Pons (tissue), 1 donor: Measurements from ENCODE around the gene IGF2R.
"Not testable (repeated sequence)": the region's sequence is repeated elsewhere in the genome, so short reads cannot be mapped to it uniquely, and the experiment has no call there.

Experiments used
- DNase-seq: peaks from one replicate; pipeline ENCODE4 v3.0.0-alpha.2; 2016; ENCODE audit warnings: low spot score

IGF2R gene

DNA sequence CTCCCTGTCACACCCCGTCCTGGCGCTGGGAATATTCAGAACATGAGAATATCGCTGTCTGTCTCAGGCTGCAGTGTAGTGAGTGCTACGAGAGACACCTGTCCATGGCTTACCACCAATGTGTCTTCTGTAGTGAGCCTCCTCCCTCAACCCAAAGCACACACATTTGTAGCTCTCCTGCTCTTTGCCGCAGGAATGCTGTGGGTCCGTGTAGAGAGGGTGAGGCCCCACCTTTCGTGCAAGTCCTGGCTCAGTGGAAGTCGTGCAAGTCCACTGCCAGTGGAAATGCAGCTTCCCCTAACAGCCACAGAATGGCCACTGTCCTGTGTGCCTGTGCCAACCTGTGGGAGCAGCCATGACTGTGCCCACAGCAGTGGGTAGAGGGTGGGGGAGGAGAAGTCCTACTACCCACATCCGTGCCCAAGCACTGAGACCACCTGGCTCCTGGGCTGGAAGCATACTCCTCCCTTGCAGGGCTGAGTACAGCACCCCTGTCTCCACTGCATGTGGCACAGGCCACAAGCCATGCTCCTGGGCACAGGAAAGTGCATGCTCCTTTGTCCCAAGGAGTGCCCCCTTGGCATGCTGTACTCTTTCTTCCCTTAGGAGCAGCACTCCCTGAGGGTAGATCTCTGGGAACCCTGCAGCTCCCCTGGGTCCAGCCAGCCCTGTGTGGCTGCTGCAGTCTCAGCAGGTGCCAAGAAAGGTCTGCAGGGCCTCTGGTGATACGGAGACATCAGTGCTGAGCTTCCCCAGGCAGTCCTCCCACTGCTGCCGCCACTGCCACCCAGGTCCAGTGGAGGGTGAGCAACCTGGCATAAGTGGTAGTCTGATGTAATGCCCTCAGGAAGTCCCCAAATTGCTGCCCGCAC lies 28.0 kb downstream of the IGF2R start:
- no peak for DNase-seq

DNA sequence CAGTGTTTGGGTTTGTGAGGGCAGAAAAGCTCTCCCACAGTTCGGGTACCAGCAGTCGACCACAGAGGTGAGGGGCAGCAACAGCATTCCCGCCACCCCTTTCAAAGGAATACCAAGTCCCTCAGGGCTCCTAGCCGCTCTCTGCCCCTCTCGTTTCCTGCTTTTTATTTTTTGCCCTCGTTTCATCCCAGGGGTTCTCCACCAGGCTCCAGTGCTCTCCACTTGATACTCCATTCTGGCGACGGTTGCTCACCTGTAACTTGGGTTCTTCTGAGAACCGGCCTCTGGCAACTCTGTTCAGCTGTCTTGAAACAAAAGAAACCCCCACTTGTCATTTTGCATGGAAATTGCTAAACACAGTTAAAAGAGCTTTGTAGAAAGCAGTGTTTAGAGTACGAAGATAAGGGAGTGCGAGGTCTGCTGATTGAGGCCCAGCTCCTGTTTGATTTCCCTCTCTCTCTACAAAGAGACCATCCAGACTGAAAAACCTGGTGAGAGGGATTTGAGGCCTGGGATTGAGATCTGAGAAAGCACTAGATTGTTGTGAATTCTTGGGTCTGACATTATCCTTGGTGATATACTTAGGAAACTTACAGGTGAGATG lies 28.7 kb downstream of the IGF2R start:
- DNase-seq = no peak

DNA sequence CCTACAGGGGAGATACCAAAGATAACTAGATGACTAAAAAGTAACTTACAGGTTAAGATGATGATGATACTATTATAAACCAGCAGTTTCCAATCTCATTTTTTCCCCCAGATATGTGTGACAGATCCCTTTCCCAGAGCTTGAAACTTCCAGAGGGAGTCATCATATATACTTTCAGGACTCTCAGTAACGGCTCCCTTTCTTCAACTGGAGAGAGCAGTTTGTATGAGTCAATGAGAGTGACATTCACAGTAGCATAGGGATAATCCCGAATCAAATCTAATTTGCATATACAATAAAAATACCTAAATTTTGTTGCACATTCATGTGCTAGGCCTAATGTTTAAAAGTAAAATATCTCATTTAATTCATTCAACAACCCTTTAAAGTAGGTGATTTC lies 29.7 kb downstream of the IGF2R start:
- DNase-seq = no peak

GRCh38 chr6:159999240-159999671 lies 30.4 kb downstream of the IGF2R start:
- DNase-seq = no peak

- DNase-seq = no peak
Observed at GRCh38 chr6:160000280-160000704, 31.4 kb downstream of the IGF2R start.

DNA sequence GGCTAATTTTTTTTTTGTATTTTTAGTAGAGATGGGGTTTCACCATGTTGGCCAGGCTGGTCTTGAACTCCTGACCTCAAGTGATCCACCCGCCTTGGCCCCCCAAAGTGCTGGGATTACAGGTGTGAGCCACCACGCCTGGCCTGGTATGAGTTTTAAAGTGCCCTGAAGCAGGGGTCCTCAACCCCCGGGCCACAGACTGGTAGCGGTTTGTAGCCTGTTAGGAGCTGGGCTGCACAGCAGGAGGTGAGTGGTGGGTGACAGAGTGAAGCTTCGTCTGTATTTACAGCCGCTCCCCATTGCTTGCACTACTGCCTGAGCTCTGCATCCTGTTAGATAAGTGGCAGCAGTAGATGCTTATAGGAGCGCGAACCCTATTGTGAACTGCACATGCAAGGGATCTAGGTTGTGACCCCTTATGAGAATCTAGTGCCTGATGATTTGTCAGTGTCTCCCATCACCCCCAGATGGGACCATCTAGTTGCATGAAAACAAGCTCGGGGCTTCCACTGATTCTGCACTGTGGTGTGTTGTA lies 32.1 kb downstream of the IGF2R start:
- not testable (repeated sequence) for DNase-seq

GRCh38 chr6:160002882-160003281 lies 34.0 kb downstream of the IGF2R start:
- DNase-seq = no peak

GRCh38 chr6:160004018-160004417 lies 35.1 kb downstream of the IGF2R start:
- no peak for DNase-seq

GRCh38 chr6:160004419-160005175 lies 35.7 kb downstream of the IGF2R start:
- DNase-seq = no peak

GRCh38 chr6:160005211-160005610 lies 36.3 kb downstream of the IGF2R start:
- no peak for DNase-seq

GRCh38 chr6:160005861-160006540 lies 37.1 kb downstream of the IGF2R start:
- no peak for DNase-seq

DNA sequence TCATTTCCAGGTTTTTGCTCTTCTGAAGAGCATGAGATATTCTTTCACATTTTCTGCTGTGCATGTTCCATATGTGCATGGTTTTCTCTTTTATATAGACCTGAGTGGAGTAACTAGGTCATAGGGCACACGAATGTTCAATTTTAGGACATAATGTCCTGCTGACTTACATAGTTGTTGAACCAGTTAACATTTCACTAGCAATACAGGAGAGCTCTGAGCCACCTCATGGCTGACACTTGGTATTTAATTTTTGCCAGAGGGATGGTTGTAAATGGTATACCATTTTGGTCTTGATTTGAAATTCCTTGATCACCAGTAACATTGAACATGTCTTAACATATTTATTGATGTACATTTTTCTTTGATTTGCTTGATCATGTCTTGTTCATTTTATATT lies 38.3 kb downstream of the IGF2R start:
- DNase-seq = no peak

GRCh38 chr6:160007611-160008010 lies 38.7 kb downstream of the IGF2R start:
- DNase-seq = no peak

GRCh38 chr6:160010067-160010466 lies 41.2 kb downstream of the IGF2R start:
- DNase-seq = no peak

DNA sequence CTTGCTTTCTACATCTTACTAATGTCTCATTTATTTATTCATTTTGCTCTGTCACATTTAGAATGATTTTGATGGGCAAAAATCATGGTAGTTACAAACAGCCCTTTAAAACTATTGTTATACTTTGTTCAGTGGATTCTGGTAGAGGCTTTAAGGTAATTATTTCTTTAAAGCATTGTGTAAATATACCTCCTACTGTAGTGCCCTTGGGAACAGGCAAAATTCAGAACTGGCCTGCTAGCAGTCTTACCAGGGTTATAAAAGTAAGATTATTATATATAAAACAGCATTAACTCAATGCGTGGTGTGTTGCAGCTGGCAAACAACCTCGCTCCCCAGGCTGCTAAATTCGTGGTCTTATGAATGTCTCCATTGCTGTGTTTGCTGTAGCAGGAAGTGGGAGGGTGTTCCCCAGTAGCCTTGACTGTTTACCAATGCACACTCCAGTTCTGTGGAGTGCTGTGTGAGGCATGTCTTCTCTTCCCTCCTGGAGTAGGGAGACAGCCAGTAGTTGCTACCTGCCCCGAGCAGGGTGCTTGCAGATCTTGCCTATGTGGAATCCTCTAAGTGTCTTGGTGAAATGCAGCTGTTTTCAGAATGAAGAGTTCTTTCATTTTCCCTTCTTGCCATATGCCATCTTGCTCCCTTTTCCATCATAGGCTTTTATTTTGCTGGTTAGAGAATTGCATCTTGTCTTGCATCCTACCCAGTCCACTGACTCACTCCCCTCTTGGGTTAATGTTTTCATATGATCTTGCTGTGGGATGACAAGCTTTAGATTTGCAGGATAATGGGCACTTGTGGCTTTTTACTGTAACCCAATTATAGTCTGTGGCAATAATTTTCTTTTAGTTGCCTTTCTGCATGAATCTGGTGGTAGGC lies 45.3 kb downstream of the IGF2R start:
- no peak for DNase-seq

DNA sequence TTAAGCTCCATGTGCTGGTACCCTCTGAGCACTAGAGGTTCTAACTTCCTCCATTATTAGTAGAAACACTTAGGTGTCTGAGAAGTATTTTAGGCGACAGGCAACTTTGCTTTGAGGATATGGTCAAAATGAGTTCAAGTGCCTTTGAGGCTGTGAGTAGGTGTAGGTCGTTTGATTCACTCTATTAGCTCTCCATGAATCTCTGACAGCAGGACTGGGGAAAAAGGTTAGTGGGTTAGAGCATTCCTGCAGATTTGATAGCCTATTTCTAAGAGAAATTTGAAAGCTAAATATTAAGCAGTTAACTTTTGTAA lies 45.9 kb downstream of the IGF2R start:
- no peak for DNase-seq

DNA sequence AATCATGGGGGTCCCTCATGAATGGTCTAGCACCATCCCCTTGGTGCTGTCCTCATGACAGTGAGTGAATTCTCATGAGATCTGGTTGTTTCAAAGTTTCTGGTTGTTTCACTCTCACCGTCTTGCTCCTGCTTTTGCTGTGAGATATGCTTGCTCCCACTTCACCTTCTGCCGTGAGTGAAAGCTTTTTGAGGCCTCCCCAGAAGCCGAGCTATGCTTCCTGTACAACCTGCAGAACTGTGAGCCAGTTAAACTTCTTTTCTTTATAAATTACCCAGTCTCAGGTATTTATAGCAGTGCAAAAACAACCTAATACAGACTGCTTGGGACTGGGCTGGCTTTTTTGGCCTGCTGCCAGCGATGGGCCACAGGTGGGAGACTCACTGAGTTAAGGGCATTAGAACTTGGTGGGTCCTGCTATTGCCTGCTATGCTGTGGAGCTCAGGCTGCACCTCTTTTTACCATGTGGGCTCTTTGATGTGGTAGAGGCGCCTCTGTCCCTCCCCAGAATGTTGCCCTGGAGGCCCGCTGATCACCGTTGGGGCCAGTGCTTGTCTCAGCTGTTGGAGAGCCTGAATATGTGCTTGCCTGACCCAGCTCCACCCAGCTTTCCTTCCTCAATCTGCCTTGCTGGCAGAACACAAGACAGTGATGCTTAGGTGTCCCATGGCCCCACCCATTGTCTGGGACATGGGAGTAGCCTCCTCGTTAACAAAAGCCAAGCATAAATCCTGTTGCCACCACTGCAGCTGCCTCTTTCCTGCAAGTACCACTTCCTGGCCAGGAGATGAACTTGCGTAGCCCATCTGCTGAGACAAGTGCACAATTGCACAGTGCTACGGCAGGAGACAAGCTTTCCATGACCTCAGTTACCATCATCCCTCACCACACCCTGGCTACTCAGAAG lies 47.1 kb downstream of the IGF2R start:
- DNase-seq = no peak

DNA sequence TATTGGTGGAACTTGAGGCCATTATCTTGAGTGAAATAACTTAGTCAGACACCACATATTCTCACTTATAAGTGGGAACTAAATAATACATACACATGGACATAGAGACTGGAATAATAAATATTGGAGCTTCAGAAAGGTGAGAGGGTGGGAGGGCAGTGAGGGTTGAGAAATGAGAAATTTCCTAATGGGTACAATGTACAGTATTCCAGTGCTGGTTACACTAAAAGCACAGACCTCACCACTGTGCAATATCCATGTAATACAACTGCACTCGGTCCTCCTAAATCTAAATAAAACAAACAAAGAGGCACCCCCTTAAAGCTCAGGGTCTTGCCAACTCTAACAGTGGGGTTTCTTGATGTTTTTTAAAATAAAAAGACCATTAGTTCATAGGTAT lies 53.2 kb downstream of the IGF2R start:
- DNase-seq = no peak

GRCh38 chr6:160022793-160023192 lies 53.9 kb downstream of the IGF2R start:
- DNase-seq = no peak

DNA sequence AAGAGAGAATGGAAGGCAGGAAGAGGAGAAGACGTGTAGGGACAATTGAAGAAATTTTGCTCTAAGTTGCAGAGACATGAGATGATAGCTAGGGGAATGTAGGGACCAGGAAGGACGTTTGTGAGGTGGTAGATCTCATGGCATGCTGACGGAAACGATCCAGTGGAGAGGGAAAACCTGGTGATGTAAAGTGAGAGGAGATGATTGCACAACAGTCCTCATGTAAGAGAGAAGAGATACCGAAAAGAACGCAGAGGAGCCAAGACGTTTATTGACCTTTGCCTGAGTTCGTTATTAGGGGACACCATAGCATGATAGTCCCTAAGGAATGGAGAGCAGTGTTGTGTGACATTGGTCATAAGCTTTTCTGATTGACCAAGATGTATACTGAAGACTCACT lies 55.3 kb downstream of the IGF2R start:
- DNase-seq = no peak
